NCI-H510A (cell line): Measurements from ENCODE around the gene PRAMEF1.
"Not testable (repeated sequence)": the region's sequence is repeated elsewhere in the genome, so short reads cannot be mapped to it uniquely, and the experiment has no call there.

Experiments used
- DNase-seq: peaks from one replicate; lab custom pipeline; 2025; lab: John Stamatoyannopoulos, UW

The PRAMEF1 gene

DNA sequence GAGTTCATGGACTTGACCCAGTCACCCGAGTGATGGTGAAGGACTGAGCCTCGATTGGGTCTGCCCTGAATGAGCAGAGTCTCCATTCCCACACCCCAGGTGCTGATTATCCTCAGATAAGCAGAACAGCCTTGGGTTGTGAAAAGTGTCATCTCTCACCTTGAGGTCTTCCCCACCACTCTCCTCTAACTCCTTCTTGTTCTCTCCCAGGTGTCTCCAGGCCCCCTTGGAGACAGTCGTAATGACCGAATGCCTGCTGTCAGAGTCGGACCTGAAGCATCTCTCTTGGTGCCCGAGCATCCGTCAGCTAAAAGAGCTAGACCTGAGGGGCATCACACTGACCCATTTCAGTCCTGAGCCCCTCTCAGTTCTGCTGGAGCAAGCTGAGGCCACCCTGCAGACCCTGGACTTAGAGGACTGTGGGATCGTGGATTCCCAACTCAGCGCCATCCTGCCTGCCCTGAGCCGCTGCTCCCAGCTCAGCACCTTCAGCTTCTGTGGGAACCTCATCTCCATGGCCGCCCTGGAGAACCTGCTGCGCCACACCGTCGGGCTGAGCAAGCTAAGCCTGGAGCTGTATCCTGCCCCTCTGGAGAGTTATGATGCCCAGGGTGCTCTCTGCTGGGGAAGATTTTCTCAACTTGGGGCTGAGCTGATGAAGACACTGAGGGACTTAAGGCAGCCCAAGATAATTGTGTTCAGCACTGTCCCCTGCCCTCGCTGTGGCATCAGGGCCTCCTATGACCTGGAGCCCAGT is 14.2 kb upstream of the PRAMEF1 start:
- no peak for DNase-seq

- DNase-seq: no peak
These were observed 13.1 kb upstream of the PRAMEF1 start for GRCh38 chr1:12778061-12778460.

DNA sequence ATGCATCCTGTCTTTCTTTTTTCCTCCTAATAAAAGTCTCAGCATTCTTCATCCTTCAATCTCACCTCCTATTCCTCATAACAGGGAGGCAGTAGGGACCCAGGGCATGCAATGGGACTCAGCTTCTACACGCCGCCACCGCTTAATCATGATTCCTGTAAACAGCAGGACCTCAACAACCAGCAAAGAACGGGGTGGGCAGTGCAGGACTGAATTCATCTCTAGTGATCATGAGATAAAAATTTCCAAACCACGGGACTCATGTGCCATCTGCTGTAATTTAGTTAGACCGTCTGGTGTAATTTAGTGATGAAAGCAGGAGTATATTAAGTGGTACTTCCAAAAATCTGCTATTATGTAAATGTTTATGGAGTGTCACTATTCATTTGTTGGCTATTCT is 12.3 kb upstream of the PRAMEF1 start:
- no peak for DNase-seq

GRCh38 chr1:12781488-12781887 is 9.7 kb upstream of the PRAMEF1 start:
- not testable (repeated sequence) for DNase-seq

- not testable (repeated sequence) for DNase-seq
These were observed 7.4 kb upstream of the PRAMEF1 start for GRCh38 chr1:12783783-12784182.

DNA sequence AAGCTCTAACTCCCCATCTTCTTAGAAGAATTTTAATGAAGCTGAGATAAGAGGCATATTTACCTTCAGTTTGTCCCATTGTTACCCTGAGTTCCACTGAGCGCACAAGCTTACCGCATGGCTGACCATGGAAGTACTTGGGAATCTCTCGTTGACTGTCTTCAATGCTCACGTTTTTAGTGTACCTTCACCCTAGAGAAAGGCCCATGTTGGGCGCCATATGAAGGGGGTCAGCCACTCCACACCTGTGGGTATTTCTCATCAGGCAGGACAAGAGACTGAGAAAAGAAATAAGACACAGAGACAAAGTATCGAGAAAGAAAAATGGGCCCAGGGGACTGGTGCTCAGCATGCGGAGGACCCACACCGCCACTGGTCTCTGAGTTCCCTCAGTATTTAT is 6.5 kb upstream of the PRAMEF1 start:
- not testable (repeated sequence) for DNase-seq

DNA sequence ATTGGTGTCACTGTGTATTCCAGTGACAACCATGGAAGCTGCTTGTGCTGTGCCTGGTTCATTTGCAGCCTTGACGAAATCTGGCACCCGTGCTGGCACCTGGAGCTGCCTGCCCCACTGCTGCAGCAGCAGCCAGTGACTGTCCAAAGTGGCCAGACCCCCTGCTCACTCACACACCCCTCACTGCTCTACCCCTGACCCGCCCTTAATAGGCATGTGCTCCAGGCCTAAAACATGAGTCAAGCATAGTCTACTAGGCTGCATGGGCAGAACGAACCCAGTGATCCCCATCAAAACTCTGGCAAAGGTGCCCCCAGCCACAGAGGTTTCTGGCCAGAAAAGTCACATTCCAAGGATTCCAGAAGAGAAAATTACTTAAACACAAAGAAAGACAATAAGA is 7.7 kb downstream of the PRAMEF1 start:
- DNase-seq: no peak

DNA sequence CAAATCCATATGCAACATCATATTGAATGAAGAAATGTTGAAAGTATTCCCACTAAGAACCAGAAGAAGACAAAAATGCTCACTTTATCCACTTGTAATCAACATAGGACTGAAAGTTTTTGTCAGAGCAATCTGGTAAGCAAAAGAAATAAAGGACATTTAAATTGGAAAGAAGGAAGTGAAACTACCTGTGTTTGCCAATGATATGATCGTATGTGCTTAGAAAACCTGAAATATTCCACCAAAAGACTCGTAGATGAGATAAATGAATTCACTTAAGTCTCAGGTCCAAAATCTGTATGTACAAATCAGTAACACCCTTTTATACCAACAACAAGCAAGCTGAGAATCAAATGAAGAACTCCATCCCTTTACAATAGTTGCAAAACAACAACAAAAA is 8.5 kb downstream of the PRAMEF1 start:
- no peak for DNase-seq

- DNase-seq: no peak
These were observed 18.7 kb downstream of the PRAMEF1 start for GRCh38 chr1:12809933-12810332.

GRCh38 chr1:12810691-12811408 is 19.7 kb downstream of the PRAMEF1 start:
- no peak for DNase-seq

DNA sequence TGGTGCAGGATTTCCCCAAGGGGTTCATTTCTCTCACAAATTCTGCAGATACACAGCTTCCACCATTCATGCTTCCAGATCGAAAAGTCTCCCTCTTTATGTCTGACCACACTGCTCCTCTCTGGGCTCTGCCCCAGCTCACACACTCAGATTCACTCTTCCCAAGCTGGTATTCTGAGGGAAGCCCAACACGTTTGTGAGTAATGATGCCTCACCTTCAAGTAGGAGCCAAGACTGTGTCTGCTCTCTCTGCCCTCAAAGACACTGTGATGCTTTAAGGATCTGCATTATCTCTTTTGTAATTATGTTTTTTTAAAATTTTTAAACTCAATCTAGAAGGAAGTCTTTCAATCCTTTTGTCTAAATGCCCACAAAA is 20.2 kb downstream of the PRAMEF1 start:
- no peak for DNase-seq

DNA sequence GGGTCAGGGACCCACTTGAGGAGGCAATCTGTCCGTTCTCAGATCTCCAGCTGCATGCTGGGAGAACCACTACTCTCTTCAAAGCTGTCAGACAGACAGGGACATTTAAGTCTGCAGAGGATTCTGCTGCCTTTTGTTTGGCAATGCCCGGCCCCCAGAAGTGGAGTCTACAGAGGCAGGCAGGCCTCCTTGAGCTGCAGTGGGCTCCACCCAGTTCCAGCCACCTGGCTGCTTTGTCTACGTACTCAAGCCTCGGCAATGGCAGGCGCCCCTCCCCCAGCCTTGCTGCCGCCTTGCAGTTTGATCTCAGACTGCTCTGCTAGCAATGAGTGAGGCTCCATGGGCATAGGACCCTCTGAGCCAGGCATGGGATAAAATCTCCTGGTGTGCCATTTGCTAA is 27.9 kb downstream of the PRAMEF1 start:
- not testable (repeated sequence) for DNase-seq

GRCh38 chr1:12831310-12831709 is 40.1 kb downstream of the PRAMEF1 start, which contains the start of gene PRAMEF11:
TSS of gene PRAMEF11 (minus strand) at chr1:12831410. CDS start at chr1:12828789, 2,621 bp downstream.
- DNase-seq: not testable (repeated sequence)

DNA sequence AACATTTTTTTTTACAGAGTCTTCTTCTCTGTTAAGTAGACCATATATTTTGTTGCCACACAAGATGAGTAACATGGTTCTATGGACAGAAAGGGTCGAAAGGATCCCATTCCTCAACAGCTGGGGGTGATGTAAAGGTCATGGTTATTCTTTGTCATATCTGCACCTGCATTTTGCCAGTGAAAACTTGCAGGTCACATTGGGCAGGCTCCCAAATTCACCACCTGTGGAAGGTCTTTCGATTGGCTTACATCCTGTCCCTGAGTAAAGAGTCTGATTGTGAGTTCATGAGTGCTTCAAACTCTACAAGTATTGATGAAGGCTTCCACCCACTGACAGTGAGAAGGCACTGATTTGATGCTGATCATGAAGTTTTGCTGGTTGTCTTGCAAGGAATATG is 42.1 kb downstream of the PRAMEF1 start:
- not testable (repeated sequence) for DNase-seq
